Breast epithelium (tissue), 3 donors: ENCODE results near the gene ATG2A.

Source experiments
- POLR2A ChIP-seq: fragments of 450-650 bp; IDR thresholded peaks from one replicate; pipeline ENCODE4 v1.6.1; 2016; ENCODE audit warnings: antibody characterized with exemption, mild to moderate bottlenecking, moderate library complexity
- POLR2AphosphoS5 ChIP-seq, 3 donors: sonication (generic); formaldehyde crosslinking; IDR thresholded peaks; one replicate each; pipeline ENCODE4 v1.6.1; 2017; ENCODE audit warnings: antibody characterized with exemption in 3 of 3

DNA sequence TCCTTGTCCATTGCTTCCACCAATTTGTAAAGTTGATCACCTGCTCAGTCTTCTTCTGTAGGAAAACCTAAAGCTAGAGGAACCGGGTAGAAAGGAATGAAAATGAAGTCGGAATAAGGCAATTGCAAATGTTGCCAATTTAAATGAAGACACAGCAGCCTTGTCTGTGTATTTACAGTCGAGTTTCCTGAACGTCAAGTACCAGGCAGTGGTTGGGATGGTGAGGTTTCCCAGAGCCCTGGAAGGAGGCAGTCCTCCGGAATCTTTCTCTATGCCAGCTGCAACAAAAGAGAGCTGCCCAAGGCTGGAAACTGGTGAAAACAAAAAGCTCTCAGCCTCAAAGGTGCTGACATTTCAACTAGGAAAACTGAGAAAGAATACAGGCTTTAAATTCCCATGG lies 37.2 kb upstream of the ATG2A start:
- no peak for TF ChIP-seq POLR2A
- TF ChIP-seq POLR2AphosphoS5 (IDR thresholded peaks at IDR 0.05): no peak
